ENCODE results near the gene PKN2. TPM values are rescaled to one million over a fixed set of nuclear protein-coding genes. Genes with fewer than 3 reads are reported as not detected.

PKN2 gene
- total RNA-seq, 3 donors from 2014 or later = 10.9 to 12.8 (median 11.7) TPM

- no peak for ATAC-seq
- Mint-ChIP-seq H3K4me3 (no peak overlapping the region), H3K4me1 (ENCODE audit: low read depth) (peaks cover 5% of the 10 kb centered on the region), H3K9me3 (no peaks in the 10 kb centered on the region), H3K27me3 (ENCODE audit: low read depth) (no peaks in the 10 kb centered on the region), H3K36me3 (ENCODE audit: insufficient read depth) (peaks cover 35% of the 10 kb centered on the region)
- no peak for DNase-seq
These were observed 84.7 kb downstream of the PKN2 start for GRCh38 chr1:88768816-88769215.

- H3K36me3 Mint-ChIP-seq (ENCODE audit: insufficient read depth) = peaks cover 57% of the 10 kb centered on the region
- ATAC-seq = peak; percentile 36 to 51
- H3K4me3 Mint-ChIP-seq = no peak overlapping the region
- H3K4me1 Mint-ChIP-seq (ENCODE audit: low read depth) = peaks cover 11% of the 10 kb centered on the region
- no peaks in the 10 kb centered on the region for H3K27me3 Mint-ChIP-seq (ENCODE audit: low read depth)
- DNase-seq = no peak
- H3K9me3 Mint-ChIP-seq = no peaks in the 10 kb centered on the region
These were observed 89.6 kb downstream of the PKN2 start for GRCh38 chr1:88773540-88774150.

GRCh38 chr1:88774151-88774556 lies 90.1 kb downstream of the PKN2 start:
- Mint-ChIP-seq H3K36me3 (ENCODE audit: insufficient read depth) (peaks cover 58% of the 10 kb centered on the region), H3K9me3 (no peaks in the 10 kb centered on the region), H3K27me3 (ENCODE audit: low read depth) (no peaks in the 10 kb centered on the region), H3K4me3 (no peak overlapping the region), H3K4me1 (ENCODE audit: low read depth) (peaks cover 11% of the 10 kb centered on the region)
- ATAC-seq (peak; percentile 84 to 89), DNase-seq (no peak)

GRCh38 chr1:88777604-88778149 lies 93.6 kb downstream of the PKN2 start:
- ATAC-seq = no peak
- Mint-ChIP-seq H3K36me3 (ENCODE audit: insufficient read depth) (peaks cover 54% of the 10 kb centered on the region), H3K9me3 (no peaks in the 10 kb centered on the region), H3K4me3 (no peak overlapping the region), H3K4me1 (ENCODE audit: low read depth) (peaks cover 11% of the 10 kb centered on the region), H3K27me3 (ENCODE audit: low read depth) (no peaks in the 10 kb centered on the region)
- no peak for DNase-seq

- Mint-ChIP-seq H3K36me3 (ENCODE audit: insufficient read depth) (peaks cover 47% of the 10 kb centered on the region), H3K27me3 (ENCODE audit: low read depth) (no peaks in the 10 kb centered on the region), H3K4me3 (no peak overlapping the region), H3K9me3 (no peaks in the 10 kb centered on the region), H3K4me1 (ENCODE audit: low read depth) (no peaks in the 10 kb centered on the region)
- DNase-seq (no peak), ATAC-seq (no peak)
These were observed 95.8 kb downstream of the PKN2 start for GRCh38 chr1:88779880-88780279.

GRCh38 chr1:88780485-88780884 lies 96.4 kb downstream of the PKN2 start:
- DNase-seq = no peak
- H3K27me3 Mint-ChIP-seq (ENCODE audit: low read depth) = no peaks in the 10 kb centered on the region
- H3K4me1 Mint-ChIP-seq (ENCODE audit: low read depth) = no peaks in the 10 kb centered on the region
- H3K4me3 Mint-ChIP-seq = no peak overlapping the region
- H3K9me3 Mint-ChIP-seq = no peaks in the 10 kb centered on the region
- no peak for ATAC-seq
- peaks cover 47% of the 10 kb centered on the region for H3K36me3 Mint-ChIP-seq (ENCODE audit: insufficient read depth)

GRCh38 chr1:88783145-88783544 lies 99.1 kb downstream of the PKN2 start:
- Mint-ChIP-seq H3K4me3 (no peak overlapping the region), H3K36me3 (ENCODE audit: insufficient read depth) (peaks cover 33% of the 10 kb centered on the region), H3K9me3 (no peaks in the 10 kb centered on the region), H3K4me1 (ENCODE audit: low read depth) (no peaks in the 10 kb centered on the region), H3K27me3 (ENCODE audit: low read depth) (no peaks in the 10 kb centered on the region)
- ATAC-seq = no peak
- DNase-seq = no peak

GRCh38 chr1:88784551-88784950 lies 100.5 kb downstream of the PKN2 start:
- Mint-ChIP-seq H3K36me3 (ENCODE audit: insufficient read depth) (peaks cover 33% of the 10 kb centered on the region), H3K27me3 (ENCODE audit: low read depth) (no peaks in the 10 kb centered on the region), H3K4me3 (no peak overlapping the region), H3K4me1 (ENCODE audit: low read depth) (no peaks in the 10 kb centered on the region), H3K9me3 (no peaks in the 10 kb centered on the region)
- DNase-seq = no peak
- ATAC-seq = no peak

GRCh38 chr1:88787023-88787903 lies 103.2 kb downstream of the PKN2 start:
- no peak for DNase-seq
- no peak for ATAC-seq
- no peak overlapping the region for H3K4me3 Mint-ChIP-seq
- H3K4me1 Mint-ChIP-seq (ENCODE audit: low read depth) = peaks cover 3% of the 10 kb centered on the region
- H3K36me3 Mint-ChIP-seq (ENCODE audit: insufficient read depth) = peaks cover 40% of the 10 kb centered on the region
- no peaks in the 10 kb centered on the region for H3K27me3 Mint-ChIP-seq (ENCODE audit: low read depth)
- H3K9me3 Mint-ChIP-seq = no peaks in the 10 kb centered on the region

- ATAC-seq = no peak
- Mint-ChIP-seq H3K4me1 (ENCODE audit: low read depth) (peaks cover 5% of the 10 kb centered on the region), H3K36me3 (ENCODE audit: insufficient read depth) (peaks cover 34% of the 10 kb centered on the region), H3K27me3 (ENCODE audit: low read depth) (no peaks in the 10 kb centered on the region), H3K9me3 (no peaks in the 10 kb centered on the region), H3K4me3 (no peak overlapping the region)
- DNase-seq = no peak
These were observed 107.1 kb downstream of the PKN2 start for GRCh38 chr1:88791192-88791591.

GRCh38 chr1:88799491-88799890 lies 115.4 kb downstream of the PKN2 start:
- Mint-ChIP-seq H3K36me3 (ENCODE audit: insufficient read depth) (peaks cover 49% of the 10 kb centered on the region), H3K4me1 (ENCODE audit: low read depth) (peaks cover 9% of the 10 kb centered on the region), H3K4me3 (no peak overlapping the region), H3K27me3 (ENCODE audit: low read depth) (no peaks in the 10 kb centered on the region), H3K9me3 (peaks cover 5% of the 10 kb centered on the region)
- ATAC-seq (no peak), DNase-seq (no peak)

GRCh38 chr1:88800382-88801051 lies 116.4 kb downstream of the PKN2 start:
- Mint-ChIP-seq H3K4me3 (no peak overlapping the region), H3K9me3 (peaks cover 5% of the 10 kb centered on the region), H3K36me3 (ENCODE audit: insufficient read depth) (peaks cover 44% of the 10 kb centered on the region), H3K4me1 (ENCODE audit: low read depth) (peaks cover 6% of the 10 kb centered on the region), H3K27me3 (ENCODE audit: low read depth) (no peaks in the 10 kb centered on the region)
- DNase-seq (peak; percentile 8), ATAC-seq (peak; percentile 54 to 74)

GRCh38 chr1:88801575-88802208 lies 117.6 kb downstream of the PKN2 start:
- peaks cover 42% of the 10 kb centered on the region for H3K36me3 Mint-ChIP-seq (ENCODE audit: insufficient read depth)
- no peak overlapping the region for H3K4me3 Mint-ChIP-seq
- peaks cover 5% of the 10 kb centered on the region for H3K9me3 Mint-ChIP-seq
- no peaks in the 10 kb centered on the region for H3K27me3 Mint-ChIP-seq (ENCODE audit: low read depth)
- ATAC-seq (no peak), DNase-seq (no peak)
- peaks cover 6% of the 10 kb centered on the region for H3K4me1 Mint-ChIP-seq (ENCODE audit: low read depth)

GRCh38 chr1:88802404-88802803 lies 118.3 kb downstream of the PKN2 start:
- peaks cover 6% of the 10 kb centered on the region for H3K4me1 Mint-ChIP-seq (ENCODE audit: low read depth)
- H3K27me3 Mint-ChIP-seq (ENCODE audit: low read depth) = no peaks in the 10 kb centered on the region
- ATAC-seq (no peak), DNase-seq (no peak)
- no peak overlapping the region for H3K4me3 Mint-ChIP-seq
- peaks cover 41% of the 10 kb centered on the region for H3K36me3 Mint-ChIP-seq (ENCODE audit: insufficient read depth)
- H3K9me3 Mint-ChIP-seq = peaks cover 5% of the 10 kb centered on the region
